Measurements from ENCODE around the gene RAB11FIP3.

Gene RAB11FIP3

DNA sequence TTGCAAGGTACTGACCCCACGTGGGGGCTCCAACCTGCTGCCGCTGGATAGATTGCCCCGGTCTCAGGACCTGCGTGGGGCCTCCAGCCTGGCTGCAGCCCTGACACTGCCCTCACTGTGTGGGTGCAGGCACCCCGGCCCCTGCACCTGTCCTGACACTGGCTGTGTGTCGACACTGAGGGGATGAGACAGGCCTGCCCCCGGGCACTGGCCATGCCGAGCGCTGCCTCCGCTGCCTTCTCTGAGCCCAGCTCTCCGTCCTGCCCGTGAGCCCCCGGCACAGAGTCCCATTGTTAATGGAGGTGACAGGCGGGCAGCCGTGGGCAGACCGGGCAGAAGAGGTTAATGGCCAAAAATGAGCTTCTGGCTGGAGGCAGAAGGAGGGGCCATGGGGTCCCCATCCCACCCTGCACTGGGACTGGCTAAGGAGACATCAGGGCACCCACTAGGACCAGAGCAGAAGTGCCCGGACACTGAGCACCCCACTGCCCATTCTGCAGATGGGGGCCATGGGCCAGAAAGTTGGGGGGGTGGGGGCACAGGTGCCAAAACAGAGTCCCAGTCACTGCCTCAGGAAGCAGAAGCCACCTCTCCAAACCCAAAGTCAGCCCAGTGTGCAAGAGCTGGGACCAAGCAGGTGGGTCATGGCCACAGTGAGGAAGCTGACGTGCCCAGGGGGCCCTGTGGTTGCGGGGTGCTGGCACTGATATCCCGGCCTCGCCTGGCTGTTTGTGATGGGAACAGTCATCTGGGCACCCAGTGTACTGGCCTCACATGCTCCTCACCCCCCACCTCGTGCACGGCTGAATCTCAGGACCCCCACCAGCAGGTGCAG is 132.2 kb downstream of the RAB11FIP3 start:
- Histone ChIP-seq H3K79me2 (ENCODE audit: low read length) (no peaks in the 10 kb centered on the region), H3F3A (ENCODE audit: insufficient read depth, low read length) (no peaks in the 10 kb centered on the region), H3K4me1 (ENCODE audit: low read length) (no peaks in the 10 kb centered on the region), H3K4me2 (ENCODE audit: low read depth, low read length) (no peak overlapping the region), H3K9ac (ENCODE audit: low read length) (no peak overlapping the region), H3K9me2 (replicated peaks; ENCODE audit: insufficient read depth, low read length) (no peaks in the 10 kb centered on the region), H3K27me3 (replicated peaks; ENCODE audit: insufficient read depth, low read length) (peaks cover 59% of the 10 kb centered on the region), H3K9me3 (replicated peaks; ENCODE audit: insufficient read depth, low read length) (no peaks in the 10 kb centered on the region), H4K20me1 (ENCODE audit: insufficient read depth, low read length) (no peaks in the 10 kb centered on the region), H3K36me3 (replicated peaks; ENCODE audit: insufficient read depth, low read length) (no peaks in the 10 kb centered on the region), H2AFZ (ENCODE audit: low read length) (no peak overlapping the region), H3K27ac (ENCODE audit: low read length) (no peak overlapping the region), H3K4me3 (ENCODE audit: low read length) (no peak overlapping the region)
- DNase-seq: no peak
- TF ChIP-seq EZH2 (optimal IDR thresholded peaks at IDR 0.05; ENCODE audit: low read depth, low read length) (no peak), EZH2phosphoT487 (IDR thresholded peaks at IDR 0.05; ENCODE audit: low read length) (no peak)
- TF ChIP-seq, protein P1, sequence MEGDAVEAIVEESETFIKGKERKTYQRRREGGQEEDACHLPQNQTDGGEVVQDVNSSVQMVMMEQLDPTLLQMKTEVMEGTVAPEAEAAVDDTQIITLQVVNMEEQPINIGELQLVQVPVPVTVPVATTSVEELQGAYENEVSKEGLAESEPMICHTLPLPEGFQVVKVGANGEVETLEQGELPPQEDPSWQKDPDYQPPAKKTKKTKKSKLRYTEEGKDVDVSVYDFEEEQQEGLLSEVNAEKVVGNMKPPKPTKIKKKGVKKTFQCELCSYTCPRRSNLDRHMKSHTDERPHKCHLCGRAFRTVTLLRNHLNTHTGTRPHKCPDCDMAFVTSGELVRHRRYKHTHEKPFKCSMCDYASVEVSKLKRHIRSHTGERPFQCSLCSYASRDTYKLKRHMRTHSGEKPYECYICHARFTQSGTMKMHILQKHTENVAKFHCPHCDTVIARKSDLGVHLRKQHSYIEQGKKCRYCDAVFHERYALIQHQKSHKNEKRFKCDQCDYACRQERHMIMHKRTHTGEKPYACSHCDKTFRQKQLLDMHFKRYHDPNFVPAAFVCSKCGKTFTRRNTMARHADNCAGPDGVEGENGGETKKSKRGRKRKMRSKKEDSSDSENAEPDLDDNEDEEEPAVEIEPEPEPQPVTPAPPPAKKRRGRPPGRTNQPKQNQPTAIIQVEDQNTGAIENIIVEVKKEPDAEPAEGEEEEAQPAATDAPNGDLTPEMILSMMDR (IDR thresholded peaks at IDR 0.05; ENCODE audit: low read length): no peak

DNA sequence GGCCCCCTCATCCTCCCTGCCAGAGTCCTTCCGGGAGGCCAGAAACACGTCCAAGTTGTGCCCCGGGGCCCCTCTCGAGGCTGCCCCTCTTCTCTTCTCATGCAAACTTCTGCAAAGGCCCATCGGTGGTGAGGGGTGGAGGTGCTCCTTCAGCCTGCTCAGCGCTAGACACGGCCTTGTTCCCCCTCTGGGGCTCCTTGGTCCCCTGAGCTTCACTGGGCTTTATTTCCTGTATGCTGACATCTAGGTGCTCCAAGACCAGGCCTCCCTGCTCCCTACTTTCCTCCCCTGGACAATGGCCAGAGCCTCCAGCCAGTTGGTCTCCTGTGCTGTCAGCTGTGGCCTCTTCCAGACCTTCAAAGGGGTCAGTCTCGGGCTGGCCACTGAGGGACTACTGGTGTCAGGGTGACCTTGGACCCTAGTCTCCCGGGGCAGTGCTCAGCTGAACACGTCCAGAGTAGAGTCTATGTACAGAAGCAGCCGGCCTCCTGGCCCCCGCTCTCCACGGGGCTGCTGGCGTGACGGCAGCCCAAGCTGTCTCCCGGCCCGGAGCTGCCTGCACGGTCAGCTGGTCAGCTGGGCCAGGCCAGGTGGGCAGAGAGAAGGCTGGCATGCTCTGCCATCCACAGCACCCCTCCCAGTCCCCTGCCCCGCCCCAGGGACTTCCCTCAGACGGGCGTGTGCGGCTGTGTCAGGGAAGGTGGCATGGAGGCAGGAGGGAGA is 133.0 kb downstream of the RAB11FIP3 start:
- Histone ChIP-seq H3F3A (ENCODE audit: insufficient read depth, low read length) (no peaks in the 10 kb centered on the region), H3K9ac (ENCODE audit: low read length) (no peak overlapping the region), H4K20me1 (ENCODE audit: insufficient read depth, low read length) (no peaks in the 10 kb centered on the region), H3K9me3 (replicated peaks; ENCODE audit: insufficient read depth, low read length) (no peaks in the 10 kb centered on the region), H3K9me2 (replicated peaks; ENCODE audit: insufficient read depth, low read length) (no peaks in the 10 kb centered on the region), H3K4me3 (ENCODE audit: low read length) (no peak overlapping the region), H3K36me3 (replicated peaks; ENCODE audit: insufficient read depth, low read length) (no peaks in the 10 kb centered on the region), H2AFZ (ENCODE audit: low read length) (no peak overlapping the region), H3K27me3 (replicated peaks; ENCODE audit: insufficient read depth, low read length) (peaks cover 62% of the 10 kb centered on the region), H3K4me1 (ENCODE audit: low read length) (no peaks in the 10 kb centered on the region), H3K79me2 (ENCODE audit: low read length) (no peaks in the 10 kb centered on the region), H3K4me2 (ENCODE audit: low read depth, low read length) (no peak overlapping the region), H3K27ac (ENCODE audit: low read length) (no peak overlapping the region)
- TF ChIP-seq, protein P1 (IDR thresholded peaks at IDR 0.05; ENCODE audit: low read length): no peak
- TF ChIP-seq EZH2phosphoT487 (IDR thresholded peaks at IDR 0.05; ENCODE audit: low read length) (no peak), EZH2 (optimal IDR thresholded peaks at IDR 0.05; ENCODE audit: low read depth, low read length) (no peak)
- DNase-seq: no peak

DNA sequence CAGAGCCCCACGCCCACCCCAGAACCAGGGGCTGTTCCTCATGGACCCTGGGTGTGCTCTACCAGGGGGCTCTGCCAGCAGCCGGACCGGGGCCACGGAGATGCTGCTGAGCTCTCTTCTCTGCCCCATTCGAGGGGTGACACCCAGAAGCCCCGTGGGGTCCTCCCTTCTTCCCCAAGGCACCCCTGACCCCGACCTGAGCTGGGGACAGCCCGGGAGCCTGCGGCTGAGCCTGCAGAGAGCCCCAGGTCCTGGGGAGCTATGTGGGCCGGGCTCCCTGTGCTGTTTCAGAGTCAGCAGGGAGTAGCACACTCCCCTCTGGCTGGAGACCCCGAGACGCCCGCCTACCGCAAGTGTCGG is 133.6 kb downstream of the RAB11FIP3 start:
- Histone ChIP-seq H3K4me3 (ENCODE audit: low read length) (no peak overlapping the region), H3K36me3 (replicated peaks; ENCODE audit: insufficient read depth, low read length) (no peaks in the 10 kb centered on the region), H3K9ac (ENCODE audit: low read length) (no peak overlapping the region), H3F3A (ENCODE audit: insufficient read depth, low read length) (no peaks in the 10 kb centered on the region), H3K27me3 (replicated peaks; ENCODE audit: insufficient read depth, low read length) (peaks cover 62% of the 10 kb centered on the region), H3K4me2 (ENCODE audit: low read depth, low read length) (no peak overlapping the region), H3K4me1 (ENCODE audit: low read length) (no peaks in the 10 kb centered on the region), H3K9me3 (replicated peaks; ENCODE audit: insufficient read depth, low read length) (no peaks in the 10 kb centered on the region), H3K27ac (ENCODE audit: low read length) (no peak overlapping the region), H3K9me2 (replicated peaks; ENCODE audit: insufficient read depth, low read length) (no peaks in the 10 kb centered on the region), H3K79me2 (ENCODE audit: low read length) (no peaks in the 10 kb centered on the region), H2AFZ (ENCODE audit: low read length) (no peak overlapping the region), H4K20me1 (ENCODE audit: insufficient read depth, low read length) (no peaks in the 10 kb centered on the region)
- peak; percentile 11 for TF ChIP-seq EZH2 (optimal IDR thresholded peaks at IDR 0.05; ENCODE audit: low read depth, low read length)
- no peak for TF ChIP-seq EZH2phosphoT487 (IDR thresholded peaks at IDR 0.05; ENCODE audit: low read length)
- DNase-seq: no peak
